GM21825 (cell line): ENCODE data around the gene AKR1C4.

Experiments
- ATAC-seq: cut with Tn5 transposase; IDR thresholded peaks from one replicate; pipeline ENCODE4 v1.9.1; 2021; ENCODE audit warnings: mild to moderate bottlenecking, moderate library complexity; ENCODE audit not compliant: unreplicated experiment

The AKR1C4 gene

GRCh38 chr10:5265139-5265538, 68.5 kb downstream of the AKR1C4 start:
- ATAC-seq = no peak

GRCh38 chr10:5266351-5266750, 69.7 kb downstream of the AKR1C4 start:
- ATAC-seq = no peak

GRCh38 chr10:5266804-5267203, 70.2 kb downstream of the AKR1C4 start:
- no peak for ATAC-seq

- ATAC-seq = no peak
These were observed 71.6 kb downstream of the AKR1C4 start for GRCh38 chr10:5268234-5268633.
